ENCODE measurements around the gene PRDM16. TPM values are rescaled to one million over a fixed set of nuclear protein-coding genes. Genes with fewer than 3 reads are reported as not detected.

PRDM16 gene
- total and polyA plus RNA-seq, 2 experiments from 2014 or later, result 41.8 to 55.8 TPM

DNA sequence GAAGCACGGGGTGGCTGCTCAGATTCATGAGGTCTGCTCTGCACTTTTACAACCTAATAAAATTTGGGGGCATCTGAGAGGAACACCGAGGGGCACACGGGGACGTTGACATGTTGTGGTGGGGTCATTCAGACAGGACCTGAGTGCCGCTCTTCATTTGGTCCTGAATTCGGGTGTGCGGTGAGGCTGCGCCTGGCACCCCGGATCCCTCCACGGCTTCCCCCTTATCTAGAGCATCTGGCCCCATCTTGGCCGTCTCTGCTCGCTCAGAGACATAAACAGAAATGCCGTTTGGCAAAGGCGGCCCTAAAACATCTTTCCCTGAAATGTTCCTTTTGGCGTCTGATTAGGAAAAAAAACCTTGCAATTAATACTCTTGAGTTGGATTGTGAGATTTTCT lies 157.2 kb downstream of the PRDM16 start:
- no peaks in the 10 kb centered on the region for H3K36me3 ChIP-seq
- no peak overlapping the region for H3K27ac ChIP-seq
- H3K4me3 ChIP-seq, result no peak overlapping the region
- peaks cover 22% of the 10 kb centered on the region for H3K4me1 ChIP-seq (ENCODE audit: low read depth)
- no peak for DNase-seq (ENCODE audit: low read depth in 1 of 2, low spot score in 1 of 2)
- no peaks in the 10 kb centered on the region for H3K9me3 ChIP-seq (ENCODE audit: low read depth)
- TF ChIP-seq, protein P1, sequence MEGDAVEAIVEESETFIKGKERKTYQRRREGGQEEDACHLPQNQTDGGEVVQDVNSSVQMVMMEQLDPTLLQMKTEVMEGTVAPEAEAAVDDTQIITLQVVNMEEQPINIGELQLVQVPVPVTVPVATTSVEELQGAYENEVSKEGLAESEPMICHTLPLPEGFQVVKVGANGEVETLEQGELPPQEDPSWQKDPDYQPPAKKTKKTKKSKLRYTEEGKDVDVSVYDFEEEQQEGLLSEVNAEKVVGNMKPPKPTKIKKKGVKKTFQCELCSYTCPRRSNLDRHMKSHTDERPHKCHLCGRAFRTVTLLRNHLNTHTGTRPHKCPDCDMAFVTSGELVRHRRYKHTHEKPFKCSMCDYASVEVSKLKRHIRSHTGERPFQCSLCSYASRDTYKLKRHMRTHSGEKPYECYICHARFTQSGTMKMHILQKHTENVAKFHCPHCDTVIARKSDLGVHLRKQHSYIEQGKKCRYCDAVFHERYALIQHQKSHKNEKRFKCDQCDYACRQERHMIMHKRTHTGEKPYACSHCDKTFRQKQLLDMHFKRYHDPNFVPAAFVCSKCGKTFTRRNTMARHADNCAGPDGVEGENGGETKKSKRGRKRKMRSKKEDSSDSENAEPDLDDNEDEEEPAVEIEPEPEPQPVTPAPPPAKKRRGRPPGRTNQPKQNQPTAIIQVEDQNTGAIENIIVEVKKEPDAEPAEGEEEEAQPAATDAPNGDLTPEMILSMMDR (IDR thresholded peaks at IDR 0.05; ENCODE audit: low read depth, low read length), result no peak
- no peaks in the 10 kb centered on the region for H3K27me3 ChIP-seq

- Histone ChIP-seq H3K27me3 (no peaks in the 10 kb centered on the region), H3K4me3 (no peak overlapping the region), H3K9me3 (ENCODE audit: low read depth) (no peaks in the 10 kb centered on the region), H3K4me1 (ENCODE audit: low read depth) (peaks cover 18% of the 10 kb centered on the region), H3K27ac (no peak overlapping the region), H3K36me3 (no peaks in the 10 kb centered on the region)
- DNase-seq (ENCODE audit: low read depth in 1 of 2, low spot score in 1 of 2), result no peak
- TF ChIP-seq, protein P1 (IDR thresholded peaks at IDR 0.05; ENCODE audit: low read depth, low read length), result no peak
Observed at GRCh38 chr1:3226701-3227350, 157.8 kb downstream of the PRDM16 start.

- TF ChIP-seq, protein P1 (IDR thresholded peaks at IDR 0.05; ENCODE audit: low read depth, low read length), result no peak
- no peak overlapping the region for H3K4me3 ChIP-seq
Observed at GRCh38 chr1:3227351-3227704, 158.3 kb downstream of the PRDM16 start.

GRCh38 chr1:3227893-3228292 lies 158.9 kb downstream of the PRDM16 start:
- H3K27me3 ChIP-seq, result no peaks in the 10 kb centered on the region
- peaks cover 11% of the 10 kb centered on the region for H3K4me1 ChIP-seq (ENCODE audit: low read depth)
- no peak overlapping the region for H3K27ac ChIP-seq
- no peaks in the 10 kb centered on the region for H3K36me3 ChIP-seq
- no peak overlapping the region for H3K4me3 ChIP-seq
- TF ChIP-seq, protein P1 (IDR thresholded peaks at IDR 0.05; ENCODE audit: low read depth, low read length), result no peak
- no peaks in the 10 kb centered on the region for H3K9me3 ChIP-seq (ENCODE audit: low read depth)
- DNase-seq (ENCODE audit: low read depth in 1 of 2, low spot score in 1 of 2), result no peak

More at GRCh38 chr1:3227351-3227704, 158.3 kb downstream of the PRDM16 start:
- no peaks in the 10 kb centered on the region for H3K36me3 ChIP-seq
- no peaks in the 10 kb centered on the region for H3K27me3 ChIP-seq
- DNase-seq (ENCODE audit: low read depth in 1 of 2, low spot score in 1 of 2), result no peak
- peaks cover 13% of the 10 kb centered on the region for H3K4me1 ChIP-seq (ENCODE audit: low read depth)
- no peak overlapping the region for H3K27ac ChIP-seq
- H3K9me3 ChIP-seq (ENCODE audit: low read depth), result no peaks in the 10 kb centered on the region

GRCh38 chr1:3229081-3229725 lies 160.2 kb downstream of the PRDM16 start:
- Histone ChIP-seq H3K4me3 (no peak overlapping the region), H3K27ac (no peak overlapping the region), H3K27me3 (no peaks in the 10 kb centered on the region), H3K9me3 (ENCODE audit: low read depth) (no peaks in the 10 kb centered on the region), H3K36me3 (no peaks in the 10 kb centered on the region), H3K4me1 (ENCODE audit: low read depth) (peaks cover 11% of the 10 kb centered on the region)
- TF ChIP-seq, protein P1 (IDR thresholded peaks at IDR 0.05; ENCODE audit: low read depth, low read length), result no peak
- no peak for DNase-seq (ENCODE audit: low read depth in 1 of 2, low spot score in 1 of 2)

All from cardiac muscle cell (in vitro differentiated cells and primary cell).